Epithelial cell of esophagus (primary cell): Measurements from ENCODE around the gene NOD2.

Experiments
- DNase-seq: peaks from one replicate; pipeline ENCODE4 v3.0.0; 2010; ENCODE audit warnings: low read depth
- H3K4me3 ChIP-seq: 2 replicates; pipeline ENCODE4 v1.5.1; 2011; ENCODE audit warnings: mild to moderate bottlenecking, low read length, control low read depth
- TF ChIP-seq, protein P1 (sequence below): IDR thresholded peaks from 2 replicates; pipeline ENCODE4 v1.5.1; 2011; ENCODE audit warnings: low read depth, mild to moderate bottlenecking, low read length, control low read depth, inconsistent platforms; ENCODE audit not compliant: insufficient read depth; ENCODE audit errors: missing control alignments

The NOD2 gene

DNA sequence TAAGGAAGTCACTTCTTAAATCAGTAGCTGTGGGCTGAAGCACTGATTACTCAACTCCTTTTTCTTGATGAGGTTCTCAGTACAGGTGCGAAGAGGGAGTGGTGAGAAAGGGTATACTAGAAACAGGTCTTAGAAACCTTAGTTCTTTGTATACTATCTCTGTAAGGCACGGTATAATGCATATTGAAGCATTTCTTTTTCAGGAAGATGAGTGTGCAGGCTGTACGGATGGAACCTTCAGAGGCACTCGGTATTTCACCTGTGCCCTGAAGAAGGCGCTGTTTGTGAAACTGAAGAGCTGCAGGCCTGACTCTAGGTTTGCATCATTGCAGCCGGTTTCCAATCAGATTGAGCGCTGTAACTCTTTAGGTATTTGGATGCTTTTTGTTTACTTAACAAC, 87.6 kb downstream of the NOD2 start:
- TF ChIP-seq, protein P1, sequence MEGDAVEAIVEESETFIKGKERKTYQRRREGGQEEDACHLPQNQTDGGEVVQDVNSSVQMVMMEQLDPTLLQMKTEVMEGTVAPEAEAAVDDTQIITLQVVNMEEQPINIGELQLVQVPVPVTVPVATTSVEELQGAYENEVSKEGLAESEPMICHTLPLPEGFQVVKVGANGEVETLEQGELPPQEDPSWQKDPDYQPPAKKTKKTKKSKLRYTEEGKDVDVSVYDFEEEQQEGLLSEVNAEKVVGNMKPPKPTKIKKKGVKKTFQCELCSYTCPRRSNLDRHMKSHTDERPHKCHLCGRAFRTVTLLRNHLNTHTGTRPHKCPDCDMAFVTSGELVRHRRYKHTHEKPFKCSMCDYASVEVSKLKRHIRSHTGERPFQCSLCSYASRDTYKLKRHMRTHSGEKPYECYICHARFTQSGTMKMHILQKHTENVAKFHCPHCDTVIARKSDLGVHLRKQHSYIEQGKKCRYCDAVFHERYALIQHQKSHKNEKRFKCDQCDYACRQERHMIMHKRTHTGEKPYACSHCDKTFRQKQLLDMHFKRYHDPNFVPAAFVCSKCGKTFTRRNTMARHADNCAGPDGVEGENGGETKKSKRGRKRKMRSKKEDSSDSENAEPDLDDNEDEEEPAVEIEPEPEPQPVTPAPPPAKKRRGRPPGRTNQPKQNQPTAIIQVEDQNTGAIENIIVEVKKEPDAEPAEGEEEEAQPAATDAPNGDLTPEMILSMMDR = no peak
- H3K4me3 ChIP-seq = no peak overlapping the region
- DNase-seq = peak; percentile 27

GRCh38 chr16:50781518-50781917, 88.1 kb downstream of the NOD2 start:
- no peak for DNase-seq
- TF ChIP-seq, protein P1 = no peak
- H3K4me3 ChIP-seq = no peak overlapping the region
